Measurements from ENCODE around the gene SLC8A1. TPM values are rescaled to one million over a fixed set of nuclear protein-coding genes. Genes with fewer than 3 reads are reported as not detected.

Gene SLC8A1
- total RNA-seq, 1 donor from 2014 or later: 9.6 TPM

GRCh38 chr2:40457366-40457765 is 5.5 kb upstream of the SLC8A1 start:
- no peak overlapping the region for H3K4me2 ChIP-seq
- no peak for TF ChIP-seq CTCF (IDR thresholded peaks at IDR 0.05)
- TF ChIP-seq EZH2phosphoT487 (IDR thresholded peaks at IDR 0.05): no peak
- no peak for TF ChIP-seq EZH2 (IDR thresholded peaks at IDR 0.05)
- H3K79me2 ChIP-seq (ENCODE audit: low read depth): no peaks in the 10 kb centered on the region

DNA sequence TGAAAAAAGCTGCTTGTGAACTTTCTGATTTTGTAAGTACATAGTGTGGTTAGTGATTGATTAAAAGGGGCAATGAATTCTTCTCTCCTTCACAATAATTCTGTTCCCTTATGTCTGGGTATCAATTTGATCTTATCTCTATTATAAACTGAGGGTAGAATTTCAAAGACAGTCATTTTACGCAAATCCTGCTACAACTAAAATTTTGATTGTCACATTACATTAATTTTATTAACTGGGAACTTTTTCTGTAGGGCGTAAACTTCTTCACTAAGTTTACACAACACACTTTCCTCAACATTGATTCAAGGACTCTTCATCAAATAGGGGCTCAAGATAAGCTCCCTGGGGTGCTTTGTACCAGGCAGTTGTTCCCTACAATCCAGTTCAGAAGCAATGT is 5.0 kb upstream of the SLC8A1 start:
- no peaks in the 10 kb centered on the region for H3K79me2 ChIP-seq (ENCODE audit: low read depth)
- no peak overlapping the region for H3K4me3 ChIP-seq
- peaks cover 24% of the 10 kb centered on the region for H3K4me1 Mint-ChIP-seq
- H3K9me3 ChIP-seq (ENCODE audit: low read depth): no peaks in the 10 kb centered on the region
- peaks cover 3% of the 10 kb centered on the region for H3K4me1 ChIP-seq
- no peak overlapping the region for H2AFZ ChIP-seq (replicated peaks)
- peaks cover 28% of the 10 kb centered on the region for H3K27me3 ChIP-seq
- no peaks in the 10 kb centered on the region for H4K20me1 ChIP-seq (ENCODE audit: low read depth)
- H3K27ac Mint-ChIP-seq: no peak overlapping the region
- no peak for DNase-seq (ENCODE audit: low spot score)
- no peak overlapping the region for H3K27ac ChIP-seq
- peaks cover 10% of the 10 kb centered on the region for H3F3A ChIP-seq (ENCODE audit: low read depth)
- no peaks in the 10 kb centered on the region for H3K9me3 Mint-ChIP-seq
- no peak overlapping the region for H3K9ac ChIP-seq
- peaks cover 4% of the 10 kb centered on the region for H3K27me3 Mint-ChIP-seq (ENCODE audit: insufficient read depth, low read depth)
- no peaks in the 10 kb centered on the region for H3K36me3 ChIP-seq
- no peaks in the 10 kb centered on the region for H3K36me3 Mint-ChIP-seq
- H3K4me3 Mint-ChIP-seq: no peak overlapping the region
- no peak for TF ChIP-seq EZH2phosphoT487 (IDR thresholded peaks at IDR 0.05)
- TF ChIP-seq EZH2 (IDR thresholded peaks at IDR 0.05): no peak
- no peak for TF ChIP-seq CTCF (IDR thresholded peaks at IDR 0.05)
- H3K4me2 ChIP-seq: no peak overlapping the region

More at GRCh38 chr2:40457366-40457765, 5.5 kb upstream of the SLC8A1 start:
- no peaks in the 10 kb centered on the region for H3K36me3 Mint-ChIP-seq
- no peak overlapping the region for H3K4me3 Mint-ChIP-seq
- H3K4me1 Mint-ChIP-seq: peaks cover 24% of the 10 kb centered on the region
- H3K4me1 ChIP-seq: peaks cover 3% of the 10 kb centered on the region
- H3K27ac ChIP-seq: no peak overlapping the region
- H4K20me1 ChIP-seq (ENCODE audit: low read depth): no peaks in the 10 kb centered on the region
- peaks cover 4% of the 10 kb centered on the region for H3K27me3 Mint-ChIP-seq (ENCODE audit: insufficient read depth, low read depth)
- no peak overlapping the region for H3K9ac ChIP-seq
- H3K9me3 ChIP-seq (ENCODE audit: low read depth): no peaks in the 10 kb centered on the region
- DNase-seq (ENCODE audit: low spot score): no peak
- H3F3A ChIP-seq (ENCODE audit: low read depth): peaks cover 8% of the 10 kb centered on the region
- no peaks in the 10 kb centered on the region for H3K36me3 ChIP-seq
- peaks cover 25% of the 10 kb centered on the region for H3K27me3 ChIP-seq
- H3K9me3 Mint-ChIP-seq: no peaks in the 10 kb centered on the region
- H3K27ac Mint-ChIP-seq: no peak overlapping the region
- H2AFZ ChIP-seq (replicated peaks): no peak overlapping the region
- H3K4me3 ChIP-seq: no peak overlapping the region

GRCh38 chr2:40455661-40456060 is 3.8 kb upstream of the SLC8A1 start:
- no peak overlapping the region for H2AFZ ChIP-seq (replicated peaks)
- no peaks in the 10 kb centered on the region for H4K20me1 ChIP-seq (ENCODE audit: low read depth)
- Mint-ChIP-seq H3K4me3 (no peak overlapping the region), H3K4me1 (peaks cover 19% of the 10 kb centered on the region), H3K9me3 (no peaks in the 10 kb centered on the region), H3K27ac (no peak overlapping the region), H3K27me3 (ENCODE audit: insufficient read depth, low read depth) (peaks cover 6% of the 10 kb centered on the region), H3K36me3 (no peaks in the 10 kb centered on the region)
- TF ChIP-seq EZH2phosphoT487 (IDR thresholded peaks at IDR 0.05) (no peak), EZH2 (IDR thresholded peaks at IDR 0.05) (no peak)
- peaks cover 4% of the 10 kb centered on the region for H3K4me1 ChIP-seq
- H3K4me3 ChIP-seq: no peak overlapping the region
- H3K27me3 ChIP-seq: peaks cover 41% of the 10 kb centered on the region
- H3K9me3 ChIP-seq (ENCODE audit: low read depth): no peaks in the 10 kb centered on the region
- DNase-seq (ENCODE audit: low spot score): no peak
- H3K27ac ChIP-seq: no peak overlapping the region
- no peaks in the 10 kb centered on the region for H3K36me3 ChIP-seq
- H3F3A ChIP-seq (ENCODE audit: low read depth): peaks cover 10% of the 10 kb centered on the region
- H3K9ac ChIP-seq: no peak overlapping the region
- no peaks in the 10 kb centered on the region for H3K79me2 ChIP-seq (ENCODE audit: low read depth)
- H3K4me2 ChIP-seq: no peak overlapping the region

DNA sequence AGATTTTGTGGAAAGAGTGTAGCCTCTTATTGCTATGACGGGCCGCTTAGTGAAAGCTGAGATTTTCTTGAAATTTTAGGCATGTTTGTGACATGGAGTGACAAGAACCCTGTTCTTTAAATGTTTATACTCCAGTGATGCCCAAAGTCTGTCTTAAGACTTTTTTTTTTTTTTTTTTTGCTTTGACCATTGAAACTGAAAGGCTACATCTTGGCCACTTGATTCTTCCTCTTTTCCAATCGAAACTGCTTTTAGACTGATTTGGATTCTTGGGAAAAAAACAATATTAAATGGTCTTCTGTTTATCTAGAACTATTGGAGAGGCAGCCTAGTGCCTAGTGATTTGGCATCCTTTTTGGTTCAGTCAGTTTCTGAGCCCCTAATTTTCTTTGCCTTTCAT is 2.4 kb upstream of the SLC8A1 start:
- Histone ChIP-seq H3K4me2 (no peak overlapping the region), H3K4me1 (peaks cover 15% of the 10 kb centered on the region), H3K9me3 (ENCODE audit: low read depth) (no peaks in the 10 kb centered on the region), H3K4me3 (no peak overlapping the region), H4K20me1 (ENCODE audit: low read depth) (no peaks in the 10 kb centered on the region), H3K27ac (no peak overlapping the region), H3K79me2 (ENCODE audit: low read depth) (no peaks in the 10 kb centered on the region), H3K9ac (no peak overlapping the region), H3F3A (ENCODE audit: low read depth) (peaks cover 13% of the 10 kb centered on the region), H2AFZ (replicated peaks) (no peak overlapping the region), H3K27me3 (peaks cover 54% of the 10 kb centered on the region), H3K36me3 (no peaks in the 10 kb centered on the region)
- Mint-ChIP-seq H3K27me3 (ENCODE audit: insufficient read depth, low read depth) (peaks cover 6% of the 10 kb centered on the region), H3K4me3 (no peak overlapping the region), H3K27ac (no peak overlapping the region), H3K9me3 (no peaks in the 10 kb centered on the region), H3K4me1 (peaks cover 27% of the 10 kb centered on the region), H3K36me3 (no peaks in the 10 kb centered on the region)
- TF ChIP-seq EZH2phosphoT487 (IDR thresholded peaks at IDR 0.05): no peak
- TF ChIP-seq EZH2 (IDR thresholded peaks at IDR 0.05): no peak
- TF ChIP-seq CTCF (IDR thresholded peaks at IDR 0.05): no peak
- DNase-seq (ENCODE audit: low spot score): no peak

Measured in neural progenitor cell (in vitro differentiated cells).